Putamen (tissue), 1 donor: Measurements from ENCODE around the gene PCDHGA6.
"Not testable (repeated sequence)": the region's sequence is repeated elsewhere in the genome, so short reads cannot be mapped to it uniquely, and the experiment has no call there.

Experiments used
- DNase-seq: peaks from one replicate; pipeline ENCODE4 v3.0.0-alpha.2; 2016; ENCODE audit warnings: low spot score

PCDHGA6 gene

DNA sequence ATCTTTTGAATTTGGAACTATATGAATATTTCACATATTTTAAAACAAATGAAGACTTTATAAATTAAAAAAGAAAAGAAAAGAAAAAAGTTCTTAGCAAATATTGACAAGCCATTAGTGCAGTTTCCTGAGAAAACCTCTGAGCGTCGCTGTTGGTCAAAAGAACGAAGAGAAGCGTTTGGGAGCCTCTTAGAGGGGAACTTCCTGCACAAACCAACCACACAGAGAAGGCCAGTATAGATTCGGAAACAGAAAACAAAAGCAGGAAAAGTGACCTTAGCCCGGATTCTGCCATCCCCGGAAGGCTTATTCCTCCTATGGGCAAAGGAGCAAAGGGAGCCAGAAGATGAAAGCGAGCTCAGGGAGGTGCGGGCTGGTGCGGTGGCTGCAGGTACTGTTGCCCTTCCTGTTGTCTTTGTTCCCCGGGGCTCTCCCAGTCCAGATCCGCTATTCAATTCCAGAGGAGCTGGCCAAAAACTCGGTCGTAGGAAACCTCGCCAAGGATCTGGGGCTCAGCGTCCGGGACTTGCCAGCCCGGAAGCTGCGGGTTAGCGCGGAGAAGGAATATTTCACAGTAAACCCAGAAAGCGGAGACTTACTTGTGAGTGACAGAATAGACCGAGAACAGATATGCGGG lies 13.8 kb upstream of the PCDHGA6 start, which contains the start of gene PCDHGB2:
PCDHGB2 (plus strand) TSS at position 205 of the 637 bp plus-strand sequence; CDS start at position 347, 142 bp downstream.
- no peak for DNase-seq

DNA sequence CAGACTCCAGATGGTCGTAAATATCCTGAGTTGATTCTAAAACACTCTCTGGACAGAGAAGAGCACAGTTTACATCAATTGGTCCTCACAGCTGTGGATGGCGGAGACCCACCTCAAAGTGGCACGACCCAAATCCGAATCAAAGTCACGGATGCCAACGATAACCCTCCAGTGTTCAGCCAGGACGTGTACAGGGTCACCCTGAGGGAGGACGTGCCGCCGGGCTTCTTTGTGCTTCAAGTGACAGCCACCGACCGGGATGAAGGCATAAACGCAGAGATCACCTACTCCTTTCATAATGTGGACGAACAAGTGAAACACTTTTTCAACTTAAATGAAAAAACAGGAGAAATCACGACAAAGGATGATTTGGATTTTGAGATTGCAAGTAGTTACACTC lies 13.0 kb upstream of the PCDHGA6 start:
- DNase-seq: no peak

DNA sequence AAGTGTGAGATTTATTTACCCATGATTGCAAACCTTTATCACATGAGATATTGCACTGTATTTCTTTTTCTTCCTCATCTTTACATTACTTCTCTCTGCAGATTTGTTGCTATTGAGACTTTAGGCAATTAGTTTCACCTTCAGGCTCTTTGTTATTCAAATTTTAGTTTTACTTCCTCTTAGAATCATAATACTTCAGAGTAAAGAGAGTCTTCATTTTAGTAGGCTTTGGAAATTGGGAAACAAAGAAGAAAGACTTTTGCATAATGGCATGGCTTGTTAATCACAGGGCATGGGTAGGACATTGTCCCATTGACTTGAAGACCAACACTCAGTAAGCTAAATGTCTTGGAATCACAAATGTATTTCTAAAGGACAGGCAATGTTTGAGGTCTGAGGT lies 11.0 kb upstream of the PCDHGA6 start:
- DNase-seq: no peak

DNA sequence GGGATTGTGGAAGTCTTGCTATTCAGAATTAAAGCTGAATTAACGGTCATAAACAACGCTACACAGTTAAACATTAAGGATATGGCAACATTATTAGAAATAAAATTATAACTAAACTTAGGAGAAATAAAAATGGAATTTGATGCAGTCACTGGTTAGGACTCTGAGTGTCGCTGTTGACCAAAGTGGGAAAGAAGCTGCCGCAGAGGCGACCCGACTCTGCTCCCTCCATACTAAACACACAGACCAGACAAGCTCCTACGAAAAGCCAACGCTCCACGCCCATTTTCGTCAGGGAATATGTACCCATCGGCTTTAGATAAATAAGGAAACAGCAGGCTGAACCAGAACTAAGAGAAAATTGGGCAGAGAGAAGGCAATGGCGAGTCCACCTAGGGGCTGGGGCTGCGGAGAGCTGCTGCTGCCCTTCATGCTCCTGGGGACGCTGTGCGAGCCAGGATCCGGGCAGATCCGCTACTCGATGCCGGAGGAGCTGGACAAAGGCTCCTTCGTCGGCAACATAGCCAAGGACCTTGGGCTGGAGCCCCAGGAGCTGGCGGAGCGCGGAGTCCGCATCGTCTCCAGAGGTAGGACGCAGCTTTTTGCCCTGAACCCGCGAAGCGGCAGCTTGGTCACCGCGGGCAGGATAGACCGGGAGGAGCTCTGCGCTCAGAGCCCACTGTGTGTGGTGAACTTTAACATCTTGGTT lies 9.6 kb upstream of the PCDHGA6 start, which contains the start of gene PCDHGA5:
PCDHGA5 (plus strand) TSS at position 211 of the 709 bp plus-strand sequence; CDS start at position 380, 169 bp downstream.
- DNase-seq: no peak

DNA sequence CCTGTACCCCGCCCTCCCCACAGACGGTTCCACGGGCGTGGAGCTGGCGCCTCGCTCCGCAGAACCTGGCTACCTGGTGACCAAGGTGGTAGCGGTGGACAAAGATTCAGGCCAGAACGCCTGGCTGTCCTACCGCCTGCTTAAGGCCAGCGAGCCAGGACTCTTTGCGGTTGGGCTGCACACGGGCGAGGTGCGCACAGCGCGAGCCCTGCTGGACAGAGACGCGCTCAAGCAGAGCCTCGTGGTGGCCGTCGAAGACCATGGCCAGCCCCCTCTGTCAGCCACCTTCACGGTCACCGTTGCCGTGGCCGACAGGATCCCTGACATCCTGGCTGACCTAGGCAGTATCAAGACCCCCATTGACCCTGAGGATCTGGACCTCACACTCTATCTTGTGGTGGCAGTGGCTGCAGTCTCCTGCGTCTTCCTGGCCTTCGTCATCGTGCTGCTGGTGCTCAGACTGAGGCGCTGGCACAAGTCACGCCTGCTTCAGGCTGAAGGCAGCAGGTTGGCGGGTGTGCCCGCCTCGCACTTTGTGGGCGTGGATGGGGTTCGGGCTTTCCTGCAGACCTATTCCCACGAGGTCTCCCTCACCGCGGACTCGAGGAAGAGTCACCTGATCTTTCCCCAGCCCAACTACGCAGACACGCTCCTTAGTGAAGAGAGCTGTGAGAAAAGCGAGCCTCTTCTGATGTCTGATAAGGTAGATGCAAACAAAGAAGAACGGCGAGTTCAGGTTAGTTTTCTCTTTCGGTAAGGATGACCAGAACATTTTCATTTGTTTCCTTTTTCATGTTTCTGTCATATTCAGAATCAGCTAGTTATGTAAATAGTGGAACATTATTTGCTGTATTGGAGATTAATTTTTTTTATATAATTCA lies 7.4 kb upstream of the PCDHGA6 start:
- DNase-seq: no peak

DNA sequence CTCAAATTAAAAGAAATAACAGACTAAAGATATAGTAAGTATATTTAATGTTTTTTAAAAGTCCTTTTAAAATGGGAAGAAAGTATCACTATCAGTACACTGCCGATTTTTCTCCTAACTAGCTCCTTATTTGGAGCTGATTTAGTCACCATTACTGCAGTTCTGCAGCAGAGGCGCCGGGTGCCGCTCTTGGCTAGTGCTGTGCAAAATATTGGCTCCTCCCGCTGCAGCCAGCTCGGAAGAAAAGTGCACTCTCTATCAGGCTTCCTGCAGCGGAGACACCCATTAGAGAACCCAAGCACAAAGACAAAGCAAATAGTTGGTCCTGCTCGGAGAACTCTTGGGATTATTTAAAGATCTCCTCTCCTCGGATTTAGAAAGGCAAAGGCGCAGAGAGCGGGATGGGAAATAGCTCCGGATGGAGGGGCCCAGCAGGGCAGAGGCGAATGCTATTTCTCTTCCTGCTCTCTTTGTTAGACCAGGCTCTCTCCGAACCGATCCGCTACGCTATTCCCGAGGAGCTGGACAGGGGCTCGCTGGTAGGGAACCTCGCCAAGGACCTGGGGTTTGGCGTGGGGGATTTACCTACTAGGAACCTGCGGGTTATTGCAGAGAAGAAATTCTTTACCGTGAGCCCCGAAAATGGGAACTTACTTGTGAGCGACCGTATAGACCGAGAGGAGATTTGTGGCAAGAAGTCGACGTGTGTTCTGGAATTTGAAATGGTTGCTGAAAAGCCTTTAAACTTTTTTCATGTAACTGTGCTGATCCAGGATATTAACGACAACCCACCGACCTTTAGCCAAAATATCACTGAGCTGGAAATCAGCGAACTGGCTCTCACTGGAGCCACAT lies 3.5 kb upstream of the PCDHGA6 start, which contains the start of gene PCDHGB3:
PCDHGB3 (plus strand) TSS at position 249 of the 855 bp plus-strand sequence; CDS start at position 402, 153 bp downstream.
- DNase-seq: no peak

DNA sequence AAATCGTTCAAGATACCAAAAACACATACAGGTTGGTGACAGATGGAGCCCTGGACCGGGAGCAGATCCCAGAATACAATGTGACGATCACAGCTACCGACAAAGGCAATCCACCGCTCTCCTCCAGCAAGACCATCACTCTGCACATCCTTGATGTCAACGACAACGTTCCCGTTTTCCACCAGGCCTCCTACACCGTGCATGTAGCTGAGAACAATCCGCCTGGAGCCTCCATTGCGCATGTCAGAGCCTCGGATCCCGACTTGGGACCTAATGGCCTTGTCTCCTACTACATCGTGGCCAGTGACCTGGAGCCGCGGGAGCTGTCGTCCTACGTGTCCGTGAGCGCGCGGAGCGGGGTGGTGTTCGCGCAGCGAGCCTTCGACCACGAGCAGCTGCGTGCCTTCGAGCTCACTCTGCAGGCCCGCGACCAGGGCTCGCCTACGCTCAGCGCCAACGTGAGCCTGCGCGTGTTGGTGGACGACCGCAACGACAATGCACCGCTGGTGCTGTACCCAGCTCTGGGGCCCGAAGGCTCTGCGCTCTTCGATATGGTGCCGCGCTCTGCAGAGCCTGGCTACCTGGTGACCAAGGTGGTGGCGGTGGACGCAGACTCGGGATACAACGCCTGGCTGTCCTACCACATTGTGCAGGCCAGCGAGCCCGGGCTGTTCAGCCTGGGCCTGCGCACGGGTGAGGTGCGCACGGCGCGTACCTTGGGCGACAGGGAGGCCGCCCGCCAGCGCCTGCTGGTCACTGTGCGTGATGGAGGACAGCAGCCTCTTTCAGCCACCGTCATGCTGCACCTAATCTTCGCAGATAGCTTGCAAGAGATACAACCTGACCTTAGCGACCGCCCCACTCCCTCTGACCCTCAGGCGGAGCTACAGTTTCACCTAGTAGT lies 1.9 kb upstream of the PCDHGA6 start:
- no peak for DNase-seq

DNA sequence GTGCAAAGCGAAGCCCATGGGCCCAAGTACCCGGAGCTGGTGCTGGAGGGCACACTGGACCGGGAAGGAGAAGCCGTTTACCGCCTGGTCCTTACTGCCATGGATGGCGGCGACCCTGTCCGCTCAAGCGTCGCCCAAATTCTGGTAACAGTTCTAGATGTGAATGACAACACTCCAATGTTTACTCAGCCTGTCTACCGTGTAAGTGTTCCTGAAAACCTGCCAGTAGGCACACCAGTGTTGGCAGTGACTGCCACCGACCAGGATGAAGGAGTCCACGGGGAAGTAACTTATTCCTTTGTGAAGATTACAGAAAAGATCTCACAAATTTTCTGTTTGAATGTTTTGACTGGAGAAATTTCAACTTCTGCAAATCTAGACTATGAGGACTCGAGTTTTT lies 936 bp downstream of the PCDHGA6 start:
- no peak for DNase-seq

DNA sequence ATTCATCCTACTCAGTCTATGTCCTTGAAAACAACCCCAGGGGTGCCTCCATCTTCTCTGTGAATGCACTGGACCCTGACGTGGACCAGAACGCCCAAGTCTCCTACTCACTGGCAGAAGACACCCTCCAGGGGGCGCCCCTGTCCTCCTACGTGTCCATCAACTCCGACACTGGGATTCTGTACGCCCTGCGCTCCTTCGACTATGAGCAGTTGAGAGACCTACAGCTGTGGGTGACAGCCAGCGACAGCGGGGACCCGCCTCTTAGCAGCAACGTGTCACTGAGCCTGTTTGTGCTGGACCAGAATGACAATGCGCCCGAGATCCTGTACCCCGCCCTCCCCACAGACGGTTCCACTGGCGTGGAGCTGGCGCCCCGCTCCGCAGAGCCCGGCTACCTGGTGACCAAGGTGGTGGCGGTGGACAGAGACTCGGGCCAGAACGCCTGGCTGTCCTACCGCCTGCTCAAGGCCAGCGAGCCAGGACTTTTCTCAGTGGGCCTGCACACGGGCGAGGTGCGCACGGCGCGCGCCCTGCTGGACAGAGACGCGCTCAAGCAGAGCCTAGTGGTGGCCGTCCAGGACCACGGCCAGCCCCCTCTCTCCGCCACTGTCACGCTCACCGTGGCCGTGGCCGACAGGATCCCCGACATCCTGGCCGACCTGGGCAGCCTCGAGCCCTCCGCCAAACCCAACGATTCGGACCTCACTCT lies 1.9 kb downstream of the PCDHGA6 start:
- not testable (repeated sequence) for DNase-seq

DNA sequence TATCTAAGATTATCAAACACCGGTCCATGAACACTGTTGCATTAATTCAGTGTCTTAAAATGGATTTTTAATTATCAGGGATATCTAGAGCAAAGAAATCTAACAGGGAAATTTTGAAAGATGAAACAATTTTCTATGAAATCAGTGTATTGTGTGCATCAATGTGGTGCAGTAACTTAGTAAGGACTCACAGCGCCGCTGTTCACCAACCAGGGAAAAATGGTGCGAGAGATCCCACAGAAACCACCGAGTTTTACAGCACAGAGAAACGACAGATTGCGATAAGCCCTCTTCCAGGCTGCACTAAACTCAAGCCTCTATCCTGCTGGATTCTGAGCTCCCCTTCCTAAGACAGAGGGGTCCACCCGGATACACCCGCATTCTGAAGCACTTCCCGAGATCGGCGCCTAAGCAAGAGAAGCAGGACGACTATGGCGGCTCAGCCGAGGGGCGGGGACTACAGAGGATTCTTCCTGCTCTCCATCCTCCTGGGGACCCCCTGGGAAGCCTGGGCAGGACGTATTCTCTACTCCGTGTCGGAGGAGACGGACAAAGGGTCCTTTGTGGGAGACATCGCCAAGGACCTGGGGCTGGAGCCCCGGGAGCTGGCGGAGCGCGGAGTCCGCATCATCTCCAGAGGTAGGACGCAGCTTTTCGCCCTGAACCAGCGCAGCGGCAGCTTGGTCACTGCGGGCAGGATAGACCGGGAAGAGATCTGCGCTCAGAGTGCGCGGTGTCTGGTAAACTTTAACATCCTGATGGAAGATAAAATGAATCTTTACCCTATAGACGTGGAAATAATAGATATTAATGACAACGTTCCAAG lies 9.0 kb downstream of the PCDHGA6 start, which contains the start of gene PCDHGA7:
PCDHGA7 (plus strand) TSS at position 274 of the 826 bp plus-strand sequence; CDS start at position 432, 158 bp downstream.
- no peak for DNase-seq

DNA sequence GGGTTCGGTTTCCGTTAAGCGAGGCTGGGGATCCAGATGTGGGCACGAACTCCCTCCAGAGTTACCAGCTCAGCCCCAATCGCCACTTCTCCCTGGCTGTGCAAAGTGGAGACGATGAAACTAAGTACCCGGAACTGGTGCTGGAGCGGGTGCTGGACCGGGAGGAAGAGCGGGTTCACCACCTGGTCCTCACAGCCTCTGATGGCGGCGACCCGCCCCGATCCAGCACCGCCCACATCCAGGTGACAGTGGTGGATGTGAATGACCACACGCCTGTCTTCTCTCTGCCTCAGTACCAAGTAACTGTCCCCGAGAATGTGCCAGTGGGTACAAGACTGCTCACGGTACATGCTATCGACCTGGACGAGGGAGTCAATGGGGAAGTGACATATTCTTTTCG lies 9.7 kb downstream of the PCDHGA6 start:
- no peak for DNase-seq

DNA sequence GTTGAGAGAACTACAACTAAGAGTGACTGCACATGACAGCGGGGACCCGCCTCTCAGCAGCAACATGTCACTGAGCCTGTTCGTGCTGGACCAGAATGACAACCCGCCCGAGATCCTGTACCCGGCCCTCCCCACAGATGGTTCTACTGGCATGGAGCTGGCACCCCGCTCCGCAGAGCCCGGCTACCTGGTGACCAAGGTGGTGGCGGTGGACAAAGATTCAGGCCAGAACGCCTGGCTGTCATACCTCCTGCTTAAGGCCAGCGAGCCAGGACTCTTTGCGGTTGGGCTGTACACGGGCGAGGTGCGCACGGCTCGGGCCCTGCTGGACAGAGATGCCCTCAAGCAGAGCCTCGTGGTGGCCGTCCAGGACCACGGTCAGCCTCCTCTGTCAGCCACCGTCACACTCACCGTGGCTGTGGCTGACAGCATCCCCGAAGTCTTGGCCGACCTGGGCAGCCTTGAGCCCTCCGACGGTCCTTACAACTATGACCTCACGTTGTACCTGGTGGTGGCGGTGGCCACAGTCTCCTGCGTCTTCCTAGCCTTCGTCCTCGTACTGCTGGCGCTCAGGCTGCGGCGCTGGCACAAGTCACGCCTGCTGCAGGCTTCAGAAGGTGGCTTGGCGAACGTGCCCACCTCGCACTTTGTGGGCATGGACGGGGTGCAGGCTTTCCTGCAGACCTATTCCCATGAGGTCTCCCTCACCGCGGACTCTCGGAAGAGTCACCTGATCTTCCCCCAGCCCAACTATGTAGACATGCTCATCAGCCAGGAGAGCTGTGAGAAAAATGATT lies 11.0 kb downstream of the PCDHGA6 start:
- DNase-seq: no peak

DNA sequence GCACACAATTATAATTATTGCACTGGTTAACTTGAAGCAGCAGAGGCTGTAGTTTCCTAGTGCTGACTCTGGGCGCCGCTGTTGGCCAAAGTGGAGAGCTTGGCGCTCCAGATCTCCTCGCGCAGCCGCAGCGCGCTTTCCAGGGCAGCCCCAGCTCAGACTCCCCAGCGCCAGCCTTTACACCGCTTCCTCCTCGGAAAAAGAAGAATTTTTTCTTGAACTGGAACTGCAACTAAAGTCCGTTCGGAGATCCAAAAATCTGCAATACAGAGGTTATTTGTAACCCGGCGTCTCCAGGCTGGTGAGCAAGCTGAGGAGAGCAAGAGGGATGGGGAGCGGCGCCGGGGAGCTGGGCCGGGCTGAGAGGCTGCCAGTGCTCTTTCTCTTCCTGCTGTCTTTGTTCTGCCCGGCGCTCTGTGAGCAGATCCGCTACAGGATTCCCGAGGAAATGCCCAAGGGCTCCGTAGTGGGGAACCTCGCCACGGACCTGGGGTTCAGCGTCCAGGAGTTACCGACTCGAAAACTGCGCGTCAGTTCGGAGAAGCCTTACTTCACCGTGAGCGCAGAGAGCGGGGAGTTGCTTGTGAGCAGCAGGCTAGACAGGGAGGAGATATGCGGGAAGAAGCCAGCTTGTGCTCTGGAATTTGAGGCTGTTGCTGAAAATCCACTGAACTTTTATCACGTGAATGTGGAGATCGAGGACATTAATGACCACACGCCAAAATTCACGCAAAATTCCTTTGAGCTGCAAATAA lies 14.0 kb downstream of the PCDHGA6 start, which contains the start of gene PCDHGB4:
PCDHGB4 (plus strand) TSS at position 142 of the 755 bp plus-strand sequence; CDS start at position 329, 187 bp downstream.
- not testable (repeated sequence) for DNase-seq

DNA sequence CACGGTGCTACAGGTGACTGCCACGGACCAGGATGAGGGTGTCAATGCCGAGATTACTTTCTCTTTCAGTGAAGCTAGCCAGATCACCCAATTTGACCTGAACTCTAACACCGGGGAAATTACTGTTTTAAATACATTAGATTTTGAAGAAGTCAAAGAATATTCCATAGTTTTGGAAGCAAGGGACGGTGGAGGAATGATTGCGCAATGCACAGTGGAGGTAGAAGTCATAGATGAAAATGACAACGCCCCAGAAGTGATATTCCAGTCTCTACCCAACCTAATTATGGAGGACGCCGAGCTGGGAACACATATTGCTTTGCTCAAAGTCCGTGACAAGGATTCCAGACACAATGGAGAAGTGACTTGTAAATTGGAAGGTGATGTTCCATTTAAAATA lies 15.0 kb downstream of the PCDHGA6 start:
- DNase-seq: no peak

DNA sequence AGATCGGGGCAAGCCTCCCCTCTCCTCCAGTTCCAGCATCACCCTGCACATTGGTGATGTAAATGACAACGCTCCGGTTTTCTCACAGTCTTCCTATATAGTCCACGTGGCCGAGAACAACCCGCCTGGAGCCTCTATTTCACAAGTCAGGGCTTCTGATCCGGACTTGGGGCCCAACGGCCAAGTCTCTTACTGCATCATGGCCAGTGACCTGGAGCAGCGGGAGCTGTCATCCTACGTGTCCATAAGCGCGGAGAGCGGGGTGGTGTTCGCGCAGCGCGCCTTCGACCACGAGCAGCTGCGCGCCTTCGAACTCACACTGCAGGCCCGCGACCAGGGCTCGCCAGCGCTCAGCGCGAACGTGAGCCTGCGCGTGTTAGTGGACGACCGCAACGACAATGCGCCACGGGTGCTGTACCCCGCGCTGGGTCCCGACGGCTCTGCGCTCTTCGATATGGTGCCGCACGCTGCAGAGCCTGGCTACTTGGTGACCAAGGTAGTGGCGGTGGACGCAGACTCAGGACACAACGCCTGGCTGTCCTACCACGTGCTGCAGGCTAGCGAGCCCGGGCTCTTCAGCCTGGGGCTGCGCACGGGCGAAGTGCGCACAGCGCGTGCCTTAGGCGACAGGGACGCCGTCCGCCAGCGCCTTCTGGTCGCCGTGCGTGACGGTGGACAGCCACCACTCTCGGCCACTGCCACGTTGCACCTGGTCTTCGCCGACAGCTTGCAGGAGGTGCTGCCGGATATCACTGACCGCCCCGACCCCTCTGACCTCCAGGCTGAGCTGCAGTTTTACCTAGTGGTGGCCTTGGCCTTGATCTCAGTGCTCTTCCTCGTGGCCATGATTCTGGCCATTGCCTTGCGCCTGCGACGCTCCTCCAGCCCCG lies 15.7 kb downstream of the PCDHGA6 start:
- no peak for DNase-seq
